Raji (cell line): ENCODE measurements around the gene LCE3D.

Source experiments
- POLR2A ChIP-seq: IDR thresholded peaks from 2 replicates; pipeline ENCODE4 v1.6.1; 2011; ENCODE audit warnings: low read depth, low read length, control low read depth; ENCODE audit not compliant: insufficient read depth

The LCE3D gene, protein sequence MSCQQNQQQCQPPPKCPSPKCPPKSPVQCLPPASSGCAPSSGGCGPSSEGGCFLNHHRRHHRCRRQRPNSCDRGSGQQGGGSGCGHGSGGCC

DNA sequence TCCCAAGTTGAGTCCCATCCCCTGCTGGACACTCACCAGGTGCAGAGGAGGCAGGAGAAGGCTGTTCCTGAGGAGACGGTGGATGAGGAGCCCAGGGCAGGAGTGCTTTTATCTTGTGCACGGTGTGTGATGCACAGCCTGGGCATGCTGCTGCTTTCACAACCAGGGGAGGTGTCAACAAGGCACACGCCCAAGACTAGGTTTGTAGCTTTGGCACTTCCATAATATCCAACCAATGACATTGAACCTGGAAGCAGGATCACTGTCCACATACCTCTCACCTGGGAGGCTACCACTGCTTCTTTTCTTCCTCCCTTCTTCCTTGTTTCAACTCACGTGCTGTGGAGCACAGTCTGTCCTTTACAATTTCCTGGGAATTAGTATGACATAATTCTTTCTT, at the start of gene LCE3D:
Gene LCE3D, minus strand, starts transcription at position 84 of the 400 bp plus-strand sequence. CDS start 580 bp downstream, outside the sequence.
- TF ChIP-seq POLR2A: no peak

DNA sequence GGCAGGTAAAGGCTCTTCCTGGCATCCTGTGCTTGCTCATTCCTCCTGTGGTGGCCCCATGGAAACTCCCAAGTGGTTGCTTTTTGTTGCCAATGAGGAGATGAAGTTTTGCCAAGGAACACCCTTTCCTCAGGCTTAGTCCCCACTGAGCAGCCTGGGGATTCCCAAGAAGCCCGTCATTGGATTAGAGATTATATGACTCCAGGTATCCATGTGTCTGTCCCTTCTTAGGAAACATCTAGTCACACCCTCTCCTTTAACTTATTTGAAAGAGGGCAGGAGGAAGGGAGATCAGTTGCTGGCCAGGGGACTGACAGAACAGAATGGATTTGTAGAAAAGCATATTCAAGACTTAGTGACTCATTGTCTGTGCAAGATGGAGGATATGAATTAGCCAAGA, 46.4 kb upstream of the LCE3D start:
- TF ChIP-seq POLR2A: no peak

DNA sequence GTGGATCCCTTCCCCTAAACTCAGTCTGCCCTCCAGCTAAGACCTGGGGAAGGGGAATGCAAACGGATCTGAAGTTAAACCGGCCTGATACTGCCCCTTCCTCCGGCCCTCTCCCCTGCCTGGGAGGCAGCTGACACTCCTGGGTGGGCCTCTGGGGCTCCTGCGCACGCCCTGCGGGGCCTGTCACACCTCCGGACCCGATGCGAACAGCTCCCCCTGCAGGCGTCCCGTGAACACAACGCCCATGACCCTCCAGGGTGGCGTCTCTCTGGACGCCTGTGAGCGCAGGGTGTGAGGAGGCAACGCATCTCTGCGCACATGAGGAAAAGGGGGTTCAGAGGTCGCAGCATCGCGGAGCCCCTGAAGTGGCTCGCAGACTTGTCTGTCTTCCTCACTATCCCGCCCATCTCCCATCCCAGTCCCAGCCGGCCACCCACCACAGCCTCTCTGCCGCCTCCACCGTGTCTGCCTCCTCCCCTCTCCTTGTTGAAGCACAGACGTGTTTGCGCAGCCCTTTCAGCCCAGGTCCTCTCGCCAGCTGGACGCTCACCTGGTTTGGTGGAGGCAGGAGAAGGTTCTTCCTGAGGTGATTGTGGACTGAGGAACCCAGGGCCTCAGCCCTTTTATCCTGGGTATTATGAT, 43.0 kb upstream of the LCE3D start:
- TF ChIP-seq POLR2A: no peak

DNA sequence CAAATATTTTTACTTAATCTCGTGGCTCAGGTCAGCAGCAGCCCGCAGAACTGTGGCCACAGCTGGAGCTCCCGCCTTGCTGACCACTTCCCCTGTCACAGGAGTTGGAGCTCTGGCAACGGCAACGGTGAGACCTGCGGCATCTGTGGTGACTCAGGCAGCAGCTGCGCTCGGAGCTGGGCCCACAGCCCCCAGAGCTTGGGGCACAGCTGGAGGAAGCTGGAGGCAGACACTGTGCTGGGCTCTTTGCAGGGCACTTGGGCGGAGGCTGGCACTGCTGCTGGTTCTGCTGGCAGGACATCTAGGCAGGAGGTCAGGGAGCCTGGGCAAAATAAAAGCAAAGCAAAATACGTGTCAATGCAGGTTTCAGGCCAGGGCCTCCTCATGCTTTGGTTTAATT, 42.5 kb upstream of the LCE3D start, which contains the start of gene LCE3A:
Gene LCE3A, minus strand, starts transcription at position 301 of the 400 bp plus-strand sequence. Its CDS starts 0 bp downstream, at position 301.
- TF ChIP-seq POLR2A: no peak

DNA sequence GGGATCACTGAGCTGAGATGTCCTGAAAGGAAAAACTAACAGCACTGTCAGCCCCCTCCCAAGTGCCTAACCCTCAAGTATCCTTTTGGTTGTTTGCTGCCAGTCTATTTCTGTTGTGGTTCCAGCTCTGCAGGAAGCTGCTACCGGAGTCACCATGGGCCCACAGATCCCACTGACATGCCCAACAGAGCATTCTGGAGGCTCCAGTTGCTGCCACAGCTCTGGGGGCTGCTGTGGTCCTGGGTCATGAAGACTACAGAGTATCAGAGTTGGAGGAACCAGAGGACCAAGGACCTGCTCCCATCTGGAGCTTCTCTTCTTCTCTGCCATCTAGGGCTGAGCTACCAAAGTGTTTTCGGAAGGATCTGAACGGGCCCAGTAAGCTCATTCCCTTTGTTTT, 41.7 kb upstream of the LCE3D start:
- no peak for TF ChIP-seq POLR2A

DNA sequence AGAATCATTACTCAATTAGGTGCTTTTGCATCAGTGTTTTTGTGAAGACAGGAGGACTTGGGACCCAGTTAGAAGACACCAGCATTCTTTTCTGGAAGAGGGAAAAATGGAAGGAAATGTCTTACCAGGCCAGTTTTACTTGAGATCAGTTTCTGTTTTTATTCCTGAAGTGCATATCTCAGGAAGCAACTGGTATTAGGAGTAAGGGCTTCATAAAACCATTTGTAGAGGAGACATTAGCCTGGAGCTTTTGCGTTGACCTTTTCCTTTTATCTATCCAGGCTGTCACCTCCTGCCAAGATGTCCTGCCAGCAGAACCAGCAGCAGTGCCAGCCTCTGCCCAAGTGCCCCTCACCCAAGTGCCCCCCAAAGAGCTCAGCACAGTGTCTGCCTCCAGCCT, 33.2 kb upstream of the LCE3D start, which contains the start of gene LCE3B:
Gene LCE3B, plus strand, starts transcription at position 301 of the 400 bp plus-strand sequence. Its CDS starts 0 bp downstream, at position 301.
- no peak for TF ChIP-seq POLR2A

DNA sequence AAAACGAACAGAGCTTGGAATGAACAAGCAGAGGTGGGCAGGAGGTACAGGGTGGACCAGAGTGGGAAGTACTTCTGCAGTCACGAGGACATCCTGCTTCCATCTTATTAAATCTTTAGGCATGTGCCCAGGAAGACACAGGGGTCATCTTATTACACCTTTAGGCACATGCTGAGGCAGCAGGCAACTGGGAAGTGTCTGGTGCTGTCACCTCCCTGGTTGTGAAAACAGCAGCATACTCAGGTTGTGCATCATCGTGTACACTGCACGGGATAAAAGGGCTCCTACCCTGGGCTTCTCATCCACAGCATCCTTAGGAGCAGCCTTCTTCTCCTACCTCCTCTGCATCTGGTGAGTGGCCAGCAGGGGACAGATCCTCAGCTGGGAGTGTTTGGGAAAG, 19.6 kb upstream of the LCE3D start, which contains the start of gene LCE3C:
Gene LCE3C, plus strand, starts transcription at position 301 of the 400 bp plus-strand sequence. CDS start 498 bp downstream, outside the sequence.
- no peak for TF ChIP-seq POLR2A

DNA sequence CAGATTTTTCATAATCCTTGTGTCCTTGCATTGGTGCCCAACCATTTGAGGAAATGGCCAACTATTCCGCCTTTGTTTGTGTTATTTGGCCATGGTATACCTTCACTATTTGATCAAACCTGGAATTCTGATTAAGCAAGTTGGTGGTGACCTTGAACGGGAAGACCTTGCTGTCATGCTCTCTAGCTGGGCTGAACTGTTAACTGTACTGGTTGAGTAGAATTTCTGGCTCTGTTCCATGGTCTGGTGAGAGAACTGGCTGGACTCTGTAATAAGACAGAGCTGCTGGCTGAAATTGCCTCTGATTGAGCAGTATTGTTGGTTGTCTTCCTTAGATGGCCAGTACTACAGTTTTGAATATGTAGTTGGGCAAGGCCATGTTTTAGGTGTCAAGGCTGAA, 16.7 kb upstream of the LCE3D start:
- no peak for TF ChIP-seq POLR2A

DNA sequence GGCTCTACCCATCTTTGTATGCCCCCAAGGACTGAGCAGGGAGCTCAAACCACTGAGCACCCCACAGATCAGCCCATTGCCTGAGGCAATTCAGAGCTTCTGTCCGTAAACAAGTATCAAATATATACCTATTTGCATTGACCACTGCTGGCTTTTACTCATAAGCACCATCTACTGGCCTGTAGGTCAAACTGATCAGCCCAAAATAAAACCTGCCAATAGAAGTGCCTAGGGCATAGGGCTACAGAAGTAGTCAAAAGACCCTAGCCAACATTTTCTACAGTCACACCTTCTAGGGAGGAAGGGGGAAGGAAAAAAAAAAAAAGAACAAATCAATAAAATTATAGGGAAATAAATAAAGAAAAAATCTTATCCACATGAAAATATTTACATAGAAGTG, 5.3 kb upstream of the LCE3D start:
- TF ChIP-seq POLR2A: no peak

DNA sequence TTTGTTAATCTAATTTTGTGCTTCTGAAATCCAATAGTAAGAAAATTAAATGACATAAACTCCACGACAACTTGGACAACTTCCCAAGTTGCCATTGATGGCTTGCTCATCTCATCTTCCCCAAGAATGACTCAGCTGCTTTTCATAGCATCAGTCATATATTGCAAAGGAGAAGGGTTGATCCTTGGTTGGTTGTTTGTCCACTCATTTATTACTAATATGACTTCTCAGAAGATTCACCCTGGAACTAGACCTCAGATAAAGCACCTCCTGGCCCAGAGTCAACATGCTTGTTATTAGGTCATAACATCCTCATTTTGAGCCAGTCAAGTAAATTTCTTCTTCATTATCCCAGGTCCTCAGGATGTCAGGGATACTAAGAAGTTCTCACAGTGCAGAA, 2.3 kb upstream of the LCE3D start:
- TF ChIP-seq POLR2A: no peak

DNA sequence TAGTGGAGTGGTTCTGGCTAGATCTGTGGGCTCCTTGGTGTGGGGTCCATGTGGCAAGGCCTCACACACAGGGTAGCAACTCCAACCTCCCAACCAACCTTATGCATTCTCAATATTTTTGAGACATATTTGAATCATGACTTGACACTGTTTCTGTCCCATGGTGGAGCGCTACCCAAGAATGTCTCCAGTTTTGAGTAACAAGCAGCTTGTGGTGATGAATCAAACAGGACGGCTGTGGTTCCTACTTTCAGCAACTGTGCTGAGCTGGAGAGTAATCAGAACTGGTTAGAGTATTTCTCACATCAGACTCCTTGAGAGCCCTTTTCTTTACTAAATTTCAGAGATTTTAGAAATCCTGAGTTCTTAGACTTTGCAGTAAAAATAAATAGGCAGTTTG, 3.1 kb downstream of the LCE3D start:
- TF ChIP-seq POLR2A: no peak

DNA sequence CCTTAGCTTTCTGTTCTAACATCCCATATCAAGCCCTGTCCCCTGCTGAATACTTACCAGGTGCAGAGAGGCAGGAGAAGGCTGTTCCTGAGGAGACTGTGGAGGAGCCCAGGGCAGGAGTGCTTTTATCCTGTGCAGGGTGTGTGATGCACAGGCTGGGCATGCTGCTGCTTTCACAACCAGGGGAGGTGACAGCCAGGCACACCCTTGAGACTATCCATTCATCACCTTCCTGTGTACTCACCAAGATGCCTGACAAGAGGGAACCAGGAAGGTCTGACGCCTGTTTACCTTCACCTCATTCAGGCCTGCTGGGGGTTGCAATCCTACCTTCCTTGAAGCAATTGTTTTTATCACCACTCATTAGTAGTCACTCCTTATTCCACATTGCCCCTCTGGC, 13.6 kb downstream of the LCE3D start, which contains the start of gene LCE3E:
Gene LCE3E, minus strand, starts transcription at position 100 of the 400 bp plus-strand sequence. CDS start 572 bp downstream, outside the sequence.
- no peak for TF ChIP-seq POLR2A

DNA sequence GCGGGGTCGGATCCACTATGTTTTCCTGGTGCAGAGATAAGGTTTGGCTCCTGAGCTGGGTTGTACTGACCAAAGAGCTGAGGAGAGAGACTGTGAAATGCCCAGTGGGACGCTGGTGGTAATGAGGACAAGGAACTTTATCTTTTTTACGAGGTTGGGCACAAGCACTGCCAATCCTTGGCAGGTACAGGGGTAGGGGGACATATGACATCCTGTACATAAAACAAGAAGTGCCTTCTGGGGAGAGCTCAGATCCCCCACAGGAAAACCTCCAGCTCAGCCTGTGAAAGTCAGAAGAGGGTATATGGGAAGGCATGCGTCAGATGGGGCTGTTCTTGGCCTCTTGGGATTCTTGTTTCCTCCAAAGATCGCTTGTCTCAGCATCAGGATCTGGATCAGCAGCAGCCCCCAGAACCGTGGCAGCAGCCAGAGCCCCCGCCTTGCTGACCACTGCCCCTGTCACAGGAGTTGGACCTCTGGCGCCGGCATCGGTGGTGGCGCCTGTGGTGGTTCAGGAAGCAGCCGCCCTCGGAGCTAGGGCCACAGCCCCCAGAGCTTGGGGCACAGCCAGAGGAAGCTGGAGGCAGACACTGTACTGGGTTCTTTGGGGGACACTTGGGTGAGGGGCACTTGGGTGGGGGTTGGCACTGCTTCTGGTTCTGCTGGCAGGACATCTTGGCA, 14.6 kb downstream of the LCE3D start:
- TF ChIP-seq POLR2A: no peak

DNA sequence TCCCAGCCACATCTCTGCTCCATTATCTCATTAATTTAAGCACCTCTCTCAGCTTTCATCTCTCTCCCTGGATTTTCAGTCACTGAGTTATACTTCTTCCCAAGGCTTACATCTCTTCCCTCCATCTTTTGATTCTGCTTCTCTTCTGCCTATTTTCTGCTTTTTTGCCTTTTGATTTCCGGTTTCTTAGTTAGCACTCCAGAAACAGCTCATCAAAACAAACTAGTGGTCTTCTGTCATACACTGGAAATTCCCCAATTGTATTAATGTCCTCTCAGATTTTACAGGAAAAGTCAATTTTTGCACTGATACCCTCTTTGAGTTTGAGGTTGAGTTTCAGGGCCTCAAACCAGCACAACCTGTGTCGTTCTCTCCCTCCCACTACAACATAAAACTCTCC, 15.2 kb downstream of the LCE3D start:
- no peak for TF ChIP-seq POLR2A

DNA sequence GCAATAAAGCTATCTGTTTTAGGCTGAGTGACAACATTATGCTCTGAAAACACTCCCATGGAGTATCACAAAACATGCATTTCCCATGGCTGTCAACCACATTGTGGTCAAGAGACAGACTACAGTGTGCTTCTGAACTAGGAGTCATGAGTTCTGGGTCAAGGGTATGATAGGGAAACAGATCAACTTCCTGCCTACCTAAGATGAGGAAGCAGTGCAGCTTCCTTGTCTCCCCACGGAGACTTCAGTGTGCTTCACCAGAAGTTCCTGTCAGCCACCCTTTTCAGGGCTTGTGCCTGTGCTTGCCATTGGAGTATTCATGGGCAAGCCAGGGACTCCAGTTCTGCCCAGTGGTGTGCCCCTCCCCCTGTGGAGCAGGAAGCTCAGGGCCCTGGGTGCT, 33.6 kb downstream of the LCE3D start:
- TF ChIP-seq POLR2A: no peak

DNA sequence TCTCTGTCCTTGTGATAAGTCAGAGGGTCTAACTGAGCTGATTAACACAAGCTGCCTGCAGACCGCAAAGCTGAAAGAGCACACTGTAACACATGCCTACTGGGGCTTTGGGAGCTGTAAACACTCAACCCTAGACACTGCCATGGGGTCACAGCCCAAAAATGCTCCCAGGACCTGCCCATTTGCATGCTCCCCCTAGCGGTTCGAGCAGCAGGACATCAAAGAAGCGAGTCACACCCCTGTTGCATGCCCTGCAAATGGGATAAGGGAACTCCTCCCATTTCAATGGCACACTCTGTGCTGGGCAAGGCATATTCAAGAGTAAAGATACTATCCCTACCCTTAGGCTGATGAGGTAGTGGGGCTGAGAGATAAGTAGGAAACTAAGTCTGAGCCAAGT, 36.5 kb downstream of the LCE3D start:
- TF ChIP-seq POLR2A: no peak
